Adrenal gland (tissue), 12 donors: Measurements from ENCODE around the gene VEGFB. TPM values are rescaled to one million over a fixed set of nuclear protein-coding genes. Genes with fewer than 3 reads are reported as not detected.

Experiments used
- DNase-seq, 7 donors: peaks; one replicate each; pipeline ENCODE4 v3.0.0-alpha.2; 2019 to 2020
- H3K27ac ChIP-seq, 5 donors: fragments of 200-600 bp; sonication (generic) in 4 of 5; 1 replicate in 3 of 5; 2 replicates in 2 of 5; pipeline versions ENCODE4 v1.5.1 to v1.8.0; 2016 to 2020; ENCODE audit warnings: mild to moderate bottlenecking in 1 of 5
- H3K27me3 ChIP-seq: fragments of 200-600 bp; 2 replicates; pipeline ENCODE4 v1.8.0; 2021
- H3K36me3 ChIP-seq, 2 donors: fragments of 200-600 bp; replicated peaks in 1 of 2; 1 replicate in 1 of 2; 2 replicates in 1 of 2; pipeline versions ENCODE4 v1.5.1 to v1.8.0; 2018 to 2022
- H3K4me1 ChIP-seq, 2 donors: fragments of 200-600 bp; replicated peaks in 1 of 2; 1 replicate in 1 of 2; 2 replicates in 1 of 2; pipeline versions ENCODE4 v1.5.1 to v1.8.0; 2018 to 2021
- H3K4me3 ChIP-seq, 4 donors: fragments of 200-600 bp; sonication (generic) in 3 of 4; one replicate each; pipeline ENCODE4 v1.5.1; 2016 to 2018
- H3K9me3 ChIP-seq, 3 donors: fragments of 200-600 bp; sonication (generic) in 1 of 3; replicated peaks in 1 of 3; 1 replicate in 2 of 3; 2 replicates in 1 of 3; pipeline versions ENCODE4 v1.5.1 to v1.8.0; 2016 to 2021
- CTCF ChIP-seq, 6 experiments: fragments of 450-650 bp in 4 of 6; fragments of 200-600 bp in 2 of 6; sonication (generic) in 1 of 6; IDR thresholded peaks; 1 replicate in 5 of 6; 2 replicates in 1 of 6; pipeline versions ENCODE4 v1.5.1 to v1.8.0; 2016 to 2021; ENCODE audit warnings: antibody characterized with exemption in 6 of 6, mild to moderate bottlenecking in 2 of 6, moderate library complexity in 1 of 6
- POLR2A ChIP-seq, 2 donors: fragments of 450-650 bp; IDR thresholded peaks; one replicate each; pipeline ENCODE4 v1.6.1; 2017; ENCODE audit warnings: antibody characterized with exemption in 2 of 2, mild to moderate bottlenecking in 2 of 2, moderate library complexity in 1 of 2
- WGBS, 4 donors: extraction: QIAGEN DNeasy Blood & Tissue Kit in 2 of 4; methylation state at CpG; one replicate each; pipeline versions ENCODE4 v1.1.5 to v1.1.7; 2013 to 2017; 5-methylcytosine and 5-hydroxymethylcytosine counted together
- intact Hi-C, 2 donors: fragments of 100-400 bp; cut with DNase I; formaldehyde crosslinking; loops; one replicate each; pipeline versions ENCODE4 v1.14.1 to v1.15.0; 2022 to 2023
- polyA plus RNA-seq, 3 donors: library from polyadenylated mRNA; stranded (reverse); fragments of 200-250 nt in 2 of 3; fragments of 350-450 nt in 1 of 3; fragmentation: Illumina TruSeq in 1 of 3; extraction: RNeasy Lipid Tissue Mini Kit (QIAGEN cat#74804) in 1 of 3; gene quantifications; one replicate each; pipeline ENCODE4 v1.2.3, GENCODE V29; 2013 to 2014
- total RNA-seq, 9 donors: library from RNA; depleted of rRNA in 4 of 9; stranded (reverse); fragments of >200 nt in 4 of 9; fragments of 120-200 nt in 1 of 9; fragmentation: NEBNext Ultra II Directional in 1 of 9; extraction: Animal tissue kit (Norgen Biotek cat#: 25700) in 1 of 9; gene quantifications; one replicate each; pipeline versions ENCODE4 v1.1.0 to v1.2.4, GENCODE V29; 2013 to 2023
- donor health status: healthy with polysubstance abuse.
- donor health status: Bipolar disorder and iron deficiency.
- donor health status: DM: yes; HTN: yes; CAD: no.
- donor health status: DM: no; HTN: no; CAD: no.
- donor health status: DM: no; HTN: no; CAD: no.
- donor health status: DM: yes; HTN: yes; CAD: no.

The VEGFB gene
- total and polyA plus RNA-seq, 12 donors = 36.0 to 185 (median 134) TPM

GRCh38 chr11:64198511-64198910 is 35.9 kb upstream of the VEGFB start:
- H3K36me3 ChIP-seq = peaks cover 0 to 97% of the 10 kb centered on the region in 2 donors
- intact Hi-C loops = no loop called here
- no peak for TF ChIP-seq CTCF (IDR thresholded peaks at IDR 0.05)
- TF ChIP-seq POLR2A (IDR thresholded peaks at IDR 0.05) = no peak
- 91 to 100% (median 96%) methylated on average over 2 of the region's 2 CpGs for WGBS, 4 donors
- H3K27me3 ChIP-seq = no peaks in the 10 kb centered on the region
- no peak for DNase-seq
- no peaks in the 10 kb centered on the region for H3K4me1 ChIP-seq
- no peak overlapping the region for H3K4me3 ChIP-seq
- no peak overlapping the region for H3K27ac ChIP-seq
- no peaks in the 10 kb centered on the region for H3K9me3 ChIP-seq

- DNase-seq = no peak
- H3K4me3 ChIP-seq = no peak overlapping the region
- H3K4me1 ChIP-seq = peaks cover 8 to 13% of the 10 kb centered on the region in 2 donors
- peaks cover 0 to 75% of the 10 kb centered on the region in 2 donors for H3K36me3 ChIP-seq
- 63 to 86% (median 83%) methylated on average over 3 of the region's 3 CpGs for WGBS, 4 donors
- intact Hi-C loops = no loop called here
- no peak overlapping the region for H3K27ac ChIP-seq
- no peaks in the 10 kb centered on the region for H3K9me3 ChIP-seq
- no peaks in the 10 kb centered on the region for H3K27me3 ChIP-seq
- TF ChIP-seq POLR2A (IDR thresholded peaks at IDR 0.05) (no peak), CTCF (IDR thresholded peaks at IDR 0.05) (no peak)
Observed at GRCh38 chr11:64201543-64201942, 32.8 kb upstream of the VEGFB start.

DNA sequence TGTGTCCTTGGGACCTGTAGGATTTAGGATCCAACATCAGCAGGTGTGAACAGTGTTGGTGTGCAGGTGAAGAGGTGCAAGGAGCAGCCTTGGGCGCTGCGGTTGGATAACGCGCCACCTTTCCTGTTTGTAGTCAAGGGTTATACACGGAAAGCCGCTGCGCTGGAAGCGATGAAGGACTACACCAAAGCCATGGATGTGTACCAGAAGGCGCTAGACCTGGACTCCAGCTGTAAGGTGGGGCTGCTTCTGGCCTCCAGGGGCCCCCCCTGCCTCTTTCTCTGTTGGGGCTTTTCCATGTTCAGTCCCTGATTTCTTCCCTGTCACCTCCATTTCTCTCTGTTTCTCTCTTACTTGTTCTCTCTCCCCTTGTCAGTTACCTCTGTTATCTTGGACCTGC is 31.4 kb upstream of the VEGFB start:
- Histone ChIP-seq H3K4me3 (no peak overlapping the region), H3K9me3 (no peaks in the 10 kb centered on the region), H3K27me3 (no peaks in the 10 kb centered on the region), H3K27ac (no peak overlapping the region), H3K4me1 (peaks cover 8 to 21% of the 10 kb centered on the region in 2 donors), H3K36me3 (peaks cover 0 to 60% of the 10 kb centered on the region in 2 donors)
- intact Hi-C loops = no loop called here
- WGBS, 4 donors = 91 to 97% (median 95%) methylated on average over 9 of the region's 9 CpGs
- DNase-seq = peak in 1 of 7 donors; percentile 13
- TF ChIP-seq CTCF (IDR thresholded peaks at IDR 0.05) = no peak
- TF ChIP-seq POLR2A (IDR thresholded peaks at IDR 0.05) = no peak

DNA sequence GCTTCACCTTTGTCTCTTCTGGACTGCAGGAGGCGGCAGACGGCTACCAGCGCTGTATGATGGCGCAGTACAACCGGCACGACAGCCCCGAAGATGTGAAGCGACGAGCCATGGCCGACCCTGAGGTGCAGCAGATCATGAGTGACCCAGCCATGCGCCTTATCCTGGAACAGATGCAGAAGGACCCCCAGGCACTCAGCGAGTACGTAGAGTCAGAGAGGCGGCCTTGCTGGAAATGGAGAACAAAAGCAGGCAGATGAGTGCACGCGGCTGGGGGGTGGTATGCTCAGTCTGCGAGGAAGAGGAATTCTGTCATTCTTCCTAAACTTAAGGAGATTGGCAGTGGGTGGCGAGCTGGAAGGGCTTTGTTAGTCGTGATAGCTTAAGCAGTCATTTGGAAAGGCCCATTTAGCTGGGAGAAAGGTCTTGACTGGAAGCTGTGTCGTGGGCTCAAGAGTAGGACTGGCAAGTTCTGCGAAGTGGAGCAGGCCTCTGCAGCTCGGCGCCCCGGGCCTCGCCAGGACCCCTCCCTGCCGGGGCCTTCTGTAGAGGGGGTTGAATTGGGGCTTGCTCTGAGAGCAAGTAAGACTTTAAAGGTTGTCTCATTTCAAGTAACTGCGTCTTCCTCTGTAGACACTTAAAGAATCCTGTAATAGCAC is 30.8 kb upstream of the VEGFB start:
- 78 to 88% (median 83%) methylated on average over 23 to 27 of the region's 27 CpGs for WGBS, 4 donors
- intact Hi-C loops = loop anchor here in 1 of 2 donors (2.0 kb wide), 1 partner anchor 97 kb away; the partner anchor contains the start of gene CATSPERZ
- peaks cover 0 to 55% of the 10 kb centered on the region in 2 donors for H3K36me3 ChIP-seq
- no peaks in the 10 kb centered on the region for H3K27me3 ChIP-seq
- H3K4me3 ChIP-seq = no peak overlapping the region
- no peak overlapping the region for H3K27ac ChIP-seq
- peak in 1 of 7 donors; percentile 15 for DNase-seq
- no peaks in the 10 kb centered on the region for H3K9me3 ChIP-seq
- TF ChIP-seq POLR2A (IDR thresholded peaks at IDR 0.05) = no peak
- TF ChIP-seq CTCF (IDR thresholded peaks at IDR 0.05) = no peak
- H3K4me1 ChIP-seq = peaks cover 8 to 22% of the 10 kb centered on the region in 2 donors
